HCEC 1CT (cell line): Measurements from ENCODE around the gene CNPPD1.

Experiments used
- DNase-seq: peaks from one replicate; pipeline ENCODE4 v3.0.0-alpha.2; 2017

Gene CNPPD1

DNA sequence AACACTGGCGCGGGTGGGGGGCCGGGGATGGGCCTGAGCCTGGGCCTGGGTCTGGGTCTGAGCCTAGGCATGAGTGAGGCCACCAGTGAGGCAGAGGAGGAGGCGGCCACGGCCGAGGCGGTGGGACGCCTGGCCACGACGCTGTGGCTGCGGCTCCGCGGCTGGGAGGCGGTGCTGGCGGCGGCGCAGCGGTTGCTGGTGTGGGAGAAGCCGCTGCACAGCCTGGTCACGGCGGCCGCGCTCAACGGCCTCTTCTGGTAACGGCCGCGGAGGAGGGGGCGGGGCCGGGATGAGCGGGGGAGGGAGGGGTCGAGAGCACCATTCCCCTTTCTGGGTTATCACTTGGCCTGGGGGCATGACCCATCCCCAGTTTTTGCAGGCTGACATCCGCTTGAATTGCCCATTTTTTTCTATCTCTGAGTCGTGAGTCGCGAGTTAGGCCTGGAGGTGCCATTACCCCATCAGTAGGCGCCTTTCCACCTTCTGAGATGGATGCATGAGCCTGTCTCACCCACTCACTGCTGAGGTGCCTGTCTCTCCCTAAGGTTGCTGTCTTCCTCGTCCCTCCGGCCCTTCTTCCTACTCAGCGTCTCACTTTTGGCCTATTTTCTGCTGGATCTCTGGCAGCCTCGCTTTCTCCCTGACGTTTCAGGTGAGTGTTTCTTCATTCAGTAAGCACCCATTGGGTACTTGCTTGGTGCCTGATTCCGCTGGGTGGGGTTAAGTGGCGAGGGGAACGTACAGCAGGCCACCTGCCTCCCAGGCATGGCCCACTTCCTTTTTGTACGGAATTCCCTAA is 1.9 kb upstream of the CNPPD1 start:
- peak; percentile 9 for DNase-seq

DNA sequence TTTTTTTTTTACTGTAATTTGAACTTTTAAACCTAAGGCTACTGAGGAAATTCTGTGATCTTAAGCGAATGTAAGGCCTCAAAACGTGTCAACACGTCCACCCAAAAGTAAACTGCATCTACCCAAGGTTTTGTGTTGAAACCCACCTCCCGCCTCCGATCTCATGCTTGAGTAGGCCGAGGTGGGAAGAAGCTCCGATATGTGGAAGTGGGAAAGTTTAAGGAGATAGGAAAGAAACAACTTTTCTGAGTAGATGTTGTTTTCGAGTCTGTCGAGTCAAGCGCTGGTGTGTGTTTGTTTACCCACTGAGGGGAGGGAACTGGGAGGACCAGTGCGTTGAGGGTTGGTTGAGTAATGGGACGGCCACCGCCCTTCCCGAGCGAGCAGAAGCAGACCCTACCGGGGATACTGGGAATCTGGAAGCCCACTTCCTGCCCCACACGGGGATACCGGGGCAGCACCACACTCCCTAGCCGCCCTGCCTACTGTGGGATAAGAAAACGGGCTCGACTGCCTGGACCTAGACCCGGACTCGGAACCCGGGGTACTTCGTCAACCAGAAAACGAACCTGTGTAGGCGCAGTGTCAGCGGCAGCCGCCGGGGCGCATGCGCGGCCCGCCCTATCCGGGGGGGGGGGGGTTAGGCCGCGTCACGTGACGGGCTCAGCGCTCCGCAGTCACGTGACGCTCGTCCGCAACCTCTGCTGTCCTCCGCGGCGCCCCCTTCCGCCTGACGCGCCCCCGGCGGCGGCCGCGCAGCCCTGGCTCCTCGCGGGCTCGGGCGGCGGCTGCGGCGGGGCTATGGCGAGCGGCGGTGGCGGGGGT is 1.0 kb upstream of the CNPPD1 start, which contains the start of gene RETREG2:
TSS of gene RETREG2 (plus strand) at position 724 of the 825 bp plus-strand sequence. CDS start at position 802, 78 bp downstream.
- DNase-seq = peak; percentile 89

DNA sequence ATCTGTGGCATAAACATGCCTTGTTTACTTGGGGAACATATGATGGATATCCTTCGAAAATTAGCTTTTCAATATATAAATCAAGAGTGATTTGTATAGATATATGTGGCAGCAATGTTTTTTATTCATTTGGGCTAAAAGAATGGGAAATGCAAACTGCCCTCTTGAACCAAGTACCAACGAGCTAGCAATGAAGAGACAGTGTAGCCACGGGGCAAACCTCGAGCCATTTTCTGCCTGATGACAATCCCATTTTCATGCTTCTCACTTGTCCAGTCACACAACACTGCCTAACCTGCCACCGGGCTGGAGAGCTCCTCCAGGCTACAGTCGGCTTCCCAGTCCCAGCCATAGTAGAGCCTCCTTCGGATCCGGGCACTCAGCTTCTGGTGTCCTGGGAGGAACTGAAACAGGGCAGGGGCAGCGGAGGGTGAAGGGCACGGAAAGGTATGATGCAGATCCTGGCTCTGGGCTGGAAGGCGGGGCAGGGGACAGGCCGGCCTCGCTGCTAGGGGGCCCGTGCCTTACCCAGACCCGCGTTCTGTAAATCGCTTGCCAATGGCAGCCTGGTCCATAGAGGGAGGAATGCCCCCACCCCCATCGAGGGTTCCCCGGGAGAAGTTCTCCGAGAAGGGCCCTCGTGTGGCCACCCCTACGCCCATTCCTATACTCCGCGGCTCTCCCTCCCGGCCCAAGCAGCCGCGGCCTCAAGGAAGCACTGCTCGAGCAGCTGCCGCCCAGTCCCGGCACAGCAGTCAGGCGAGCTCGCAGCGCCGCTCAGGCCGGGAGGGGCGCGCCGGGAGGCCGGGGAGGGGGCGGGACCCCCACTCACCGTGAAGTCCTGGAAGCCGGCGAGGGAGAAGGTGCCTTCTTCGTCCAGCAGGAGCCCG is 552 bp downstream of the CNPPD1 start:
- peak; percentile 46 for DNase-seq

DNA sequence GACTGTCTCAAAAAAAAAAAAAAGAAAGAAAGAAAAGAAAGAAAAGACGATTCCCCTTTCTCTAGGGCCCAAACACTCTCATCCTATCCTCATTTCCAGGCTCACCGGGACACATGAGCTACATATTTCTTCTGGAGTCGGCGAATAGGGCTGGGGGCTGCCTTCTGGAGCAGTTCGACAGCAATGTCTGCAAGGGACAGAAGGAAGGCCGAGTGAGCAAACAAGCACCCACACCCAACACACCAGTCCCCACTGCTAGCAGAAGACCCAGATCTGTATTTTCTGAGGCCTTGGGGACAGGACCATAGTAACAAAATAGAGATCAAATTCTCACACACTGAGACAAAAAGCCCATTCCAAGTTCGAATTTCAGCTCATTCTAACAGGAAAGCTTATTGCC is 1.2 kb downstream of the CNPPD1 start:
- DNase-seq = no peak

DNA sequence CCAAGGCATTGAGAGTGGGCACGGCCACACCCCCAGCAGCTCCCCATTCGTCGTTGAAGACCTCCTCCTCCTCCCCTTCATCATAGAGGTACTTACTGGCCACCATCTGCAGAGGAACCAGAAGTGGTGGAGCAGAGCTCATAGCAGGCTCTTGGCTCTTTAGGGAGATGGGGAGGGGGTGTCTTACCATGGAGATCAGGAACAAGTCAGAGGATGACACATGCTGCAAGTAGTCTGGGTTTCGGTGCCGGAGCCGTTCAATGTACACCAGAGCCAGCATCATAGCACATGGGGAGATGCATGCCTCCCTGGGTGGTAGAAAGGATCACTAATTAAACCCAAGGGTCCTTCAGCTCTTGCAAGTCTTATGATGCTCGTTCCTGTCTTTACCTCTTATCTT is 1.9 kb downstream of the CNPPD1 start:
- no peak for DNase-seq

DNA sequence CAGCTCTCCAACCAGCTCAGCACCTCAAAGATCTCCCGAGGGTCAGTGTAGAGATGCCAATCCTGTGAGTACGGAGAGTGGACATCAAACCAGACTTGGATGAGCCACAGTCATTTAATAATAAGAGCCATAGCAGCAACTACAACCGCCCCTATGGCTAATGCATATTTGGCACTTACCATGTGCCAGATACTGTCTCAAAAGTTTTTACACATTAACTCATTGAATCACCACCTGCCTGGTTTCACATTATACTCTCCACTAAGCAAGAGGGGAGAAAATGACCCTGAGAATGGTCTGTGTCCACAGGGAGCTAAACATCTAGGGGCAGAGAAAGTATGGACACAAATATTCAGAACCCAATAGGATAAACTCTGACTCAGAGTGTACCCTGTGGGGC is 2.6 kb downstream of the CNPPD1 start:
- DNase-seq = no peak

DNA sequence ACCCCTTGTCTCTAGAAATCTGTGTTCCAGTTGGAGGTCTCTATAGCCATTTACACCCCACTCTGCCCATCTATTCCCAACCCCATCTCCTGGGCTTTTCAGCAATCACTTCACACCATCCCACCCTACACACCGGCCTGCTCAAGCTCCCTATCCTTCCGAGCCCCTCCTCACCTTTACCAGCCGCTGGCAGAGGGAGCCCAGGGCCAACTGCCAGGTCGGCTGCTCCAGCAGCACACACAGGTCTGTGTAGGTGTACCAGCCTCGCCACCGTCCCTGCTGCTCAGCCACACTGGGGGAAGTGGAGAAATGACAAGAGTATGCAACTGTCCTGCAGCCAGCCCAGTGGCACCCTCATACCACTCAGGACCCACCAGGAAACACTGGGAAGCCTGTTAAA is 3.5 kb downstream of the CNPPD1 start:
- no peak for DNase-seq

DNA sequence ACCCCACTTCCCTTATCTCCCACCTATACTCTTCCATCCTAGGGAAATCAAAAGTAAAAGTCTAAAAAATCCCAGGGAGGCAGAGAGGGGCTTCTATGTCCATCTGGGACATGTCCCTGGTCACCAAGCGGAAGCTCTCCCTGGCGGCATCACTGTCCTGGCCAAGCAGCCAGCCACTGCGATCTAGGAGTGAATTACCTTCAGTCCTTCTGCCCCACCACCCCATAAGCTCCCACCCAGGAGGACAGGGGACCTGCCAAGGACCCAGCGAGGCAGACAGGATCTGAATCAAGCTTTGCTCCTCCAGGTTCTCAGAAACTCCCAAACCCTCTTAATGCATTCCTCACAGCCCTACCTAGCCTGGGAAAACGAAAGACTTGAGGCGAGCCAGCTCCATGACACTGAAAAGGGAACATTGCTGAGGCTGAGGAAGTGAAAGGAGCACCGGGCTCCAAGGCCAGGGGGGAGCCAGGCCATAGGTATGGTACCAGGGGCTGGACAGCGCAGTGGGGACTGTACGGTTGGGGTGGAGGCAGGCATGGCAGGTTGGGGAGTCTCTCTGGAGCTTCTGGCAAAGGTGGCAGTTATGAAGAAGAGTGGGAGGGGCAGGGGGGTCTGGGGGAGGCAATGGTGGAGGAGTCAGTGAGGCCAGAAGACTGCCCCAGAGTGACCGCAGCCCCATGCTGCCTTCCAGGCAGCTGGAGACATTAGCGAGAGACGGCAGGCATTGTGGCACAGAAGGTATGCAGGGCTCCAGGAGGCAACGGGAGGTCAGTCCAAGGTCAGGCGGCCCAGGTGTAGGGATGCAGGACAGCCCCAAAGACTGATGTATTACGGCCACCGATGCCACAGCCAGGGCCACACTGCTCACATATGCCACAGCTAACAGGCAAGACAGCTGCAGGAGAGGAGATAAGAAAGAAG is 4.2 kb downstream of the CNPPD1 start:
- no peak for DNase-seq

DNA sequence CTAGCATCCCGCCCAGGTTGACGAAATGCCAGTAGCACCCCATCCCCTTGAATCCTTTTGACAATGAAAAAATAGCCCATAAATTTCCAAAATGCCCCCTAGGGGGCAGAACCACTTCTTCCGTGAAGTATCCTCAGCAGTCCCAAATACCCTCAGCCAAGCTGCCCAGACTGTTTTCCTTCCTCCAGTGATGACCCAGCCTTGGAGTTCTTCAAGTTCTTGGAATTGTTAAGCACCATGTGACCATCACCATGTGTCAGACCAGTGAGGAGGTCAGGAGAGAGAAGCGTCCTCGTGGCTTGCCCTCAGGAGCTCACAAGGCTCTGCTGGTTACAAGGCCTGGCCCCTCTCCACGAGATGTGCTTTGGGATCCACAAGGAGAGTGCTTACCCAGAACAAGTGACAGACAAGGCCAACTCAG is 5.5 kb downstream of the CNPPD1 start:
- DNase-seq = peak; percentile 81

DNA sequence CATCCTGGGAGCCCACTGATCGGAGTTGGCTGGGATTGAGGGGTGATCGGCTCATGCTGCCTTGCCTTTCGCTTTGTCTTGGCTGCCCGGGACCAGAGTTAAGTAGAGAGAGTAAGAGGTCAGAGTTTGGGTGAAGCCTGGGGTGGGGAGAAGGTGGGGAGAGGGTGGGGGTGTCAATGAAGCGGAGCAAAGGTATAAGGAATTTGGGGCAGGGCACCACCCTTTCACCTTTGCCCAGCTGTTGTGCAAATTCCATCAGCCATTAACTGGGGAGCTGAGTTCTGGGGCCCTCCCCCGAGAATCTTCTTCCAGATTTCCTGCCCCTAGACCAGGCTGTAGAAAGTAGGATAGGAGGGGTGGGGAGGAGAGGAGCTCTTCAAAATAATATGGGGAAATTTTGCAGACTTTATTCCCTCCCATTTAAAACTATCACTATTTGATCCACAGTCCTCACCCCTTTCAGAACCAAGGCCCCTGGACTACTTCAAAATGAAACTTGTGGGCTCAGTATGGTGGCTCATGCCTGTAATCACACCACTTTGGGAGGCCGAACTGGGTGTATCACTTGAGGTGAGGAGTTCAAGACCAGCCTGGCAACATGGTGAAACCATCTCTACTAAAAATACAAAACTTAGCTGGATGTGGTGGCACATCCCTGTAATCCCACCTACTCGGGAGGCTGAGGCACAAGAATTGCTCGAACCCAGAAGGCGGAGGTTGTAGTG is 6.6 kb downstream of the CNPPD1 start, which contains the start of gene SLC23A3:
TSS of gene SLC23A3 (minus strand) at position 100 of the 725 bp plus-strand sequence. CDS start at position 55, 45 bp downstream.
- DNase-seq = no peak

DNA sequence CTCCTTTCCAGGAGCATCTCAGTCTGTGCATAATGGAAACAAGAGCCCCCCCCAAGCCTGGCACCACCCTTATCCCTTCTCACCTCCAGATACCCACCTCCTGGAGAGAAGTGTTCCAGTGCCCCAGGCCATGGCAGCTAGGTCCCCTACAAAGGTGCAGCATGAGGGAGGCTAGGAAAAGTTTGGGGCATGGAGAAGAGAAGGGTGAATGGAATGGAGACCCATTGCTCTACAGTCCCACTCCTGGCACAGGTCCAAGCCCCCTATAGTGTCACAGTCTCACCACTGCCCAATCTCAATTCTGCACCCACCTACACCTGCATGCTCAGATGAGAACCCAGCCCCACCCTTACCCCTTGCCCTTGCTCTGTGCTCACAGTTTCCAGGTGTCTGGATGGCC is 7.8 kb downstream of the CNPPD1 start:
- DNase-seq = no peak

DNA sequence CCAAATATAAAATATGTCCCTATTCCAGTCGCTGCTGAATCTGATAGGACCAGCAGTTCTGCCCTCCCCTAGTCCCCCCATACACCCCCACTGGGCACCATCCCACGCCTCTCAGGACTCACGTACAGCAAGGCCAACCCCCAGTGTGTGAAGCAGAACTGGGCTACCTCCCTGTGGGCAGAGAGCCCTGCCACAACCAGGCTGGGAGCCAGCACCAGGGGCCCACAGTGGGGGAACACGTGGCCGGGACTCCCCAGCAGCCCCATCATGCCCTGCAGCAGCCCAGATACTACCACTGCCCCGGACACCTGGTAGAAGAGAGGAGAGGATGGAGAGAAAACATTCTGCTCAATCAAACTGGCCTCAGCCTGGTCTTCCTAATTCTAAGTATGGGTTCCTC is 8.2 kb downstream of the CNPPD1 start:
- no peak for DNase-seq

DNA sequence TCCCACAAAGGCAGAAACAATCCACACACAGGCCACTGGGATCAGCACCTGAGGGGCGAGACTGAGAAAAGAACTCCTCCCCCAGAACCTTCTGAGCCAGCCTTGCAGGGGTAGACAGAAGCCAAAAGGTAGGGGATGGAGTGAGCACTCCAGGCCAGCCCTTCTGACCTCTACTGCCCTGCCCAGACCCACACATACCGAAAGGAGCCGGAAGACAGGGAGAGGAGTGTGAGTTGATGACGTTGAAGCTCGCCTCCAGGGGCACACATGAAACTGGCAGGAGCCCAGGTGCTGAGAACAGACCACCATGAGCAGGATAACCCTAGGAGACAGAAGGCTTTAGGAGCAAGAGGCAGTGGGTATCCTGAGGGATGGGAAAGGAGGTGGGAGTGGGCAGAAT is 8.7 kb downstream of the CNPPD1 start:
- DNase-seq = no peak

DNA sequence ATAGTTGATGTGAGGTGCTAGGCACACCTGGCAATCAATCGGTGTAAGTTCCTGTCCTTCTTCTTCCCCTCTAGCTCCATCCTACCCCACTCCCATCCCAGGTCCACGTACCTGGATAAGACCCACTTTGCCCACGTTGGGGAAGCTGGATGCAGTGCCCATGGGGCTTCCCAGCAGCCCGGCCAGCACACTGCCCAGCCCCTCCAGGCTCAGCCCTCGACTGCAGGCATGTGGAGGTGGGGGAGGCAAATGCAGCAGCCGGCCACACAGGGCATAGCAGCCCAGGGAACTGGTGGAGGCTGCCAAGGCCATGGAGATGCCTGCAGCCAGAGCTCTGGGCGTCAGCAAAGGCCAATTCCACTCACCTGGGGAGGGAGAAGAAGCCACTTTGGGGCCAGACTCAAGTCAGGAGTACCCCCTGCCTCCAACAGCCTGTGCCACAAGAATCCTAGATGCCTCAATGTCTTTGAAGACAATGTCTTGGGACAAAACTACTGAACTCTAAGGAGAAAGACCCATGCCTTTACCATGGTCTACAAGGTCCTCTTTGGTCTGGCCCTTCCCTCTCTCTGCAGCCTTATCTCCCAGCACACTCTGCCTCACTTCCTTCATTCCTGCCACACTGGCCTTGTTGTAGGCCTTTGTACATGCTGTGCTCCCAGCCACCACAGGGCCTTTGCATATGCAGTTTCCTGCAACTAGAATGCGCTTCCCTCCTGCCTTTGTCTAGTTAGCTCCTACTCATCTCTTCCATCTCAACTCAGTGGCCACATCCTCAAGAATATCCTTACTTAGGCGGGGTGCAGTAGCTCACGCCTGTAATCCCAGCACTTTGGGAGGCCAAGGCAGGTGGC is 11.4 kb downstream of the CNPPD1 start:
- DNase-seq = no peak

DNA sequence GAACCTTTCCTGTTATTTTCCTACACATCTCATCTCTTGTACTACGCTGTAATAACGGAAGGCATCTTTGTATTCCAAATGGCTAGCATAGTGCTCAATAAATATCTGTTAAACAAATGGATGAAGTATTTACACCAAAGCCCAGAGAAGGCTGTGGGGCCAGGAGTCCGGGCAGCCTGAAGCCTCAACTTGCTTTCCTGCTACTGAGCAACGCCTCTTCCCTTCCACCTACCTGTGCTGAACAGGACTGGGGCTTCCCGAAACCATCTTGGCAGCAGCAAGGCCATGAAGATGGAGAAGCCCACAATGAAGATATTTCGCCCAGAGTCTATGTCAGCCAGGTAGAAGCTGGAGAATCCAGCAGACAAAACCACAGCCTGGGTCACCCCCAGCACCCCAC is 13.6 kb downstream of the CNPPD1 start:
- no peak for DNase-seq

DNA sequence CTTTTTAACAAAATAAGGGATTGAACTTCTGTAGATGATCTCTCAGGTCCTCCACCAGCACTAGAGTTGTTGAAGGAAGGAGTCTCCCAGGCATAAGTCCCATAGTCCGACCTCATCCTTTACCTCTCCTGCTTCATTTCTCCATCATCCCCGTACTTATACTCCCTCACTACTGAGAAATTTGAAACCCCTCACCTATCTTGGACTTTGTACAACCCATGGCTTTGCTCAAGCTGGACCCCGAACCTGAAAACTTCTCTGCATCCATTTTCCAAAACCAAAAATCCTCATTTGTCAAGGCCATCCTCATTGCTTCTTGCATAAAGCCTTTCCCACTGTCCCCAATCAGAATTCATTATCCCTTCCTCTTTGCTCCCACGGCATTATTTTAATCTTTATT is 15.6 kb downstream of the CNPPD1 start:
- no peak for DNase-seq

DNA sequence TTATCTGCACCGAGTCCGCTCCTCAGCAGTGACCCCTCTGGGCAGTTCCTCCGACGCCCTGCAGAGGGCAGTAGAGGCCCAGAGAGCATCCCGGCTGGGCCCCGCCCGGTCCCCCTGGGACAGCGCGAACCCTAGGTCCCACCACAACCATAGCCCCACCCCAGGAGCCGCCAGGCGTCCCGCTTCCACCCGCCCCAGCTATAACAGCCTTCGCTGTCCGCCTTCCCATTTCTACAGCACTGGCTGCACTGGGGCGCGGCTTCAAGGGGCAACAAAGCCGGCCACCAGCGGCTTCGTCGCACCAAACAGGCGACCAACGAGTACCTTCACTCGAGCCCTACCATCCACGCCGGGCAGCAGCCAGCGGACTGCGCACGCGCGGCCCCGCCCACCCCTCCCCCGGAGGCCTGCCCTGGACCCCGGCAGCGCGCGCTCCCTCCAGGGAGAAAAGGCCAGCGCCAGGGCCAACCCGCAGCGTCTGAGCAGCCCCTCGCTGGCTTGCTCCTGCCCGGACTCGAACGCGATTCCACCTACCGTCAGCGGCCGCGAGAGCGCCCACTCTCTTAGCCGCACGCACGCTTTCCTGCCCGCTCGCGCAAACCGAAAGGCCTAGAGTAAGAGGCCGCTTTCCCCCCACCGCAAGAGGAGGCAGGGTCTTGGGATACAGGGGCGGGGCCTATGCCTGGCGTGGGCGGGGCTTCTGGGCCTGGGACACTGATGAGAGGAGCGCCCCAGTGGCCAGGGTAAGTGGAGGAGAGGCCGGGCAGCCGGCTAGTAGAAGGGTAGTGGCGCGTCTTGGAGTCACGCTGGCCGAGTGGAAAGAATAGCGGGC is 16.3 kb downstream of the CNPPD1 start, which contains the start of gene NHEJ1:
TSS of gene NHEJ1 (minus strand) at position 630 of the 832 bp plus-strand sequence. CDS start 2,453 bp downstream, outside the sequence.
- peak; percentile 92 for DNase-seq

DNA sequence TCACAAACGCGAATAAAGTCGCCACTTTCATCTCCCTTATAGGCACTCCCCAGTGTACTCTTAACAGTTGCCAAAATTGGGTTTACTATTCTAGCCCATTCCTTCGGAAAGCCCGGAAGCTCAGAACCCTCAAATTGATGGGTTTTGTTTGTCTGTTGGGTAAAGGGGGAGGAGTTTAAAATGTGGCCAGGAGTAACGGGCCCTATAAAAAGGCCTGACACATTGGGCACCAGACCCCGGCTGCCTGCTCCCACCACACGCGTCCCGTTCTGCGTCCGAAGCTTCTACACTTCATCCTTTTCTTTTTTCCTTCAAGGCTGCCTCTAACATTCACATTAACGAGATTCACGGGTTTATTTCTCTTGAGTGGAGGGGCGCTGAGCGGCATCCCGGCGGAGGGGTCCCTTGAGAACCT is 16.9 kb downstream of the CNPPD1 start:
- DNase-seq = peak; percentile 3

DNA sequence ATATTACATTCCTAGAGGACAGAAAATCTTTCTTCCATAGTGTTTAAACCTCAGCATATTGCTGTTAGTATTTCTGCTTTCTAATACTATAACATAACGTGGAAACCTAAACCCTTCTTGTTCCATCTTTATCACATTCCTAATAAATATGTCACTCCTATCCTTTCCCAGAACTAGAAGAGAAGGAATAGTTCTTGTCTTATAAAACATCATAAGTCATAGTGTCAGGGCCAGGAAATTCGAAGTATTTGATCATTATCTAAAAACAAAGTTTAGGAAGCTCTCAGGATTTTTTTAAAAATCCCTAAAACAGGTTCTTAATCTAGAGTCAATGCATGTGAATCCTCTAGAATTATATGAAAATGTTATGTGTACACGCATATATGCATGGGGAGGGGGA is 18.1 kb downstream of the CNPPD1 start:
- DNase-seq = peak; percentile 23
